DMS153 (cell line): Measurements from ENCODE around the gene HMOX2.

Experiments used
- DNase-seq: peaks from one replicate; lab custom pipeline; 2025; lab: John Stamatoyannopoulos, UW

The HMOX2 gene

GRCh38 chr16:4465977-4466779 lies 10.0 kb upstream of the HMOX2 start:
- DNase-seq = no peak

- DNase-seq = no peak
Observed at GRCh38 chr16:4467916-4468315, 8.3 kb upstream of the HMOX2 start.

DNA sequence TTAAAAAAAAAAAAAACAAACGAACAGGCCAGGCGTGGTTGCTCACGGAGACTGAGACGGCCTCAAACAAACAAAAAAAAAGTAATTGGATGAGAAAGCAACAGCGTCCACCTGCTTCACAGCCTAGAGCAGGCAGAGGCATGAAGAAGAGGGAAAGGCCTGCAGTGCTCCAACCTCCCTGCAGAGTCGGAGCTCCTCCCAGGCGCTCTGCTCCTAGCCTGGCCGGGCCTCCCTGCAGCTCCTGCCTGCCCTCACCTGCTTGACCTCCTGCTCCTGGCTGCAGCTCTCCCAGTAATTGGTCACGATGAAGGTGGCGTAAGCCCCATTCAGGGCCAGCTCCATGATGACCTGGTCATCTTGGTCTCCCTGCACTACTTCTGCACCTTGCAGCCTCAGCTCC lies 7.2 kb upstream of the HMOX2 start:
- no peak for DNase-seq

DNA sequence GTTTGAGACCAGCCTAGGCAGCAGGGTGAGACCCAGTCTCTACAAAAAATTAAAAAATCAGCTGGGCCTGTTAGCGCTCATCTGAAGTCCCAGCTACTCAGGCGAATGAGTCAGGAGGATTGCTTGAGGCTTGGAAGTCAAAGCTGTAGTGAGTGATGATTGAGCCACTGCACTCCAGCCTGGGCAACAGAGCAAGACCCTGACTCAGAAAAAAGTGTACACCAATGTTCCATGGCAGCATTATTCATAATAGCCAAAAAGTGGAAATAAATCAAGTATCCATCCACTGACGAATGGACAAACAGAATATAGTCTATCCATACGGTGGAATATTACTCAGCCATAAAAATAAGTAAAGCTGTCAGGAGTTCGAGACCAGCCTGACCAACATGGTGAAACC lies 4.3 kb upstream of the HMOX2 start:
- no peak for DNase-seq

DNA sequence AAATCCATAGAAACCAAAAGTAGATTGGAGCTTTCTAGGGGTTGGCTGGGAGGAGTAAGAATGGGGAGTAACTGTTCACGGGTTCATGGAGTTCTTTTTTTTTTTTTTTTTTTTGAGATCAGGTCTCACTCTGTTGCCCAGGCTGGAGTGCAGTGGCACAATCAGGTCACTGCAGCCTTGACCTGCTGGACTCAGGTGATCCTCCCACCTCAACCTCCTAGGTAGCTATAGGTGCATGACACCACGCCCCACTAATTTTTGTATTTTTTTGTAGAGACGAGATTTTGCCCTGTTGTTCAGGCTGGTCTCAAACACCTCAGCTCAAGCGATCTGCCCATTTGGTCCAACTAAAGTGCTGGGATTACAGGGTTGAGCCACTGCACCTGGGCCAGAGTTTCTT lies 3.3 kb upstream of the HMOX2 start:
- DNase-seq = no peak

- DNase-seq = peak; percentile 95
Observed at GRCh38 chr16:4474192-4474961, 1.8 kb upstream of the HMOX2 start, which contains the start of gene NMRAL1. TSS of gene NMRAL1 (minus strand) at chr16:4474625. CDS start at chr16:4474132, 493 bp downstream.

DNA sequence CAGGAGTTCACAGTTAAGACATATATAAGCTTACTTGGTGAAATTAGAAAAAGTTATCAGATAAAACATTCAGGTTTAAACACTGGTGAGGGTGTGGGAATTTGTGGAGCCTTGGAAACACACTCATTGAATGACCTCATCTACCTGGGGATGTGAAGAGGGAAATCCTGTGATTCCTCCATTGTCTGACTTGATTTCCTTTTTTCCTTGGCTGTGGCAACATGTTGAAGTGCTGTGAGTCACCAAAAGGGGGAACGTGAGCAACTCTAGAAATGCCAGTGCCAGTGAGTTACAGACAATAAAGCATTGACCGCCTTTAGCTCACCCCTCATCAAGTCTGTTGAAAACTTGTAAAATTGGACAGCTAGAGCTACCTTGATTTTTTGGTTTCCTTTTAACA lies 1.8 kb downstream of the HMOX2 start:
- DNase-seq = peak; percentile 36

DNA sequence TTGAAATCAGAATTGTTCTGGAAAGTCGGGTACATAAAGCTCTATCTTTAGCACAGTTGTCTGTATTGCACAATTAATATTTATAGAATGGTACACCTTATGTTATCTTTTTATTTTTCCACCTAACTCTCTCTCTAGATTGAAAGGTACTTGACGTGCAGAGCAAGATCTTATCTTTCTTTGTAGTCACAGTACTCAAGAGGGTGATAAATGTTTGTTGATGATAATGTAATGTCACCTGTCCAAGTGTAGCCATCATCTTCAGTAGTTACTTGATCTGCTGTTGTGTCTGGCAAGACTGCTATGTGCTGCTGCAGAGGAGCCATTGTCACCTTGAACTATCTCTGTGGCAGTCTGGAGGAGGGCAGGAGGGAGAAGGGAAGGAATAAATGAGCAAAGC lies 5.3 kb downstream of the HMOX2 start:
- DNase-seq = no peak

- DNase-seq = no peak
Observed at GRCh38 chr16:4481963-4482362, 5.8 kb downstream of the HMOX2 start.

GRCh38 chr16:4486126-4486893 lies 10.1 kb downstream of the HMOX2 start:
- no peak for DNase-seq

DNA sequence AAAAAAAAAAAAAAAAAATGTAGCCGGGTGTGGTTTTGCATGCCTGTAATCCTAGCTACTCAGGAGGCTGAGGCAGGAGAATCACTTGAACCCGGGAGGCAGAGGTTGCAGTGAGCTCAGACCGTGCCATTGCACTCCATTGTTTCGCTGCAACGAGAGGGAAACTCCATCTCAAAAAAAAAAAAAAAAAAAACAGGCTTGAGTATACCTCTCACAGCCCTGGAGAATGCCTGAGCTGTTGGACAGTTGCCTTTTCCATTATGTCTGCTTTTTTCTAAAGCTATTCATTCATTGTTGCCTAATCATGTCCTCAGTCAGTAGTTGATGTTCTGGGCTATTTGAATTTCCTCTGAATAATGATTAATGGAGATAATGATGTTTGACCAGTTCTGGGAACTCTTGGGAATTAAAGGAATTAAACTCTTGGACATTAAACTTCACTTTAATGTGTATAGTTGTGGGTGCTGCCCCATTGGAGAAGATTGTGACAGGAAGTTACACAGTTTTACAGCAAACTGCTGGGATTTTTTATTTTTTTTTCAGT lies 11.8 kb downstream of the HMOX2 start:
- DNase-seq = no peak

- no peak for DNase-seq
Observed at GRCh38 chr16:4488499-4488967, 12.3 kb downstream of the HMOX2 start.

GRCh38 chr16:4489030-4489429 lies 12.8 kb downstream of the HMOX2 start:
- DNase-seq = no peak

- DNase-seq = no peak
Observed at GRCh38 chr16:4491898-4492297, 15.7 kb downstream of the HMOX2 start.

DNA sequence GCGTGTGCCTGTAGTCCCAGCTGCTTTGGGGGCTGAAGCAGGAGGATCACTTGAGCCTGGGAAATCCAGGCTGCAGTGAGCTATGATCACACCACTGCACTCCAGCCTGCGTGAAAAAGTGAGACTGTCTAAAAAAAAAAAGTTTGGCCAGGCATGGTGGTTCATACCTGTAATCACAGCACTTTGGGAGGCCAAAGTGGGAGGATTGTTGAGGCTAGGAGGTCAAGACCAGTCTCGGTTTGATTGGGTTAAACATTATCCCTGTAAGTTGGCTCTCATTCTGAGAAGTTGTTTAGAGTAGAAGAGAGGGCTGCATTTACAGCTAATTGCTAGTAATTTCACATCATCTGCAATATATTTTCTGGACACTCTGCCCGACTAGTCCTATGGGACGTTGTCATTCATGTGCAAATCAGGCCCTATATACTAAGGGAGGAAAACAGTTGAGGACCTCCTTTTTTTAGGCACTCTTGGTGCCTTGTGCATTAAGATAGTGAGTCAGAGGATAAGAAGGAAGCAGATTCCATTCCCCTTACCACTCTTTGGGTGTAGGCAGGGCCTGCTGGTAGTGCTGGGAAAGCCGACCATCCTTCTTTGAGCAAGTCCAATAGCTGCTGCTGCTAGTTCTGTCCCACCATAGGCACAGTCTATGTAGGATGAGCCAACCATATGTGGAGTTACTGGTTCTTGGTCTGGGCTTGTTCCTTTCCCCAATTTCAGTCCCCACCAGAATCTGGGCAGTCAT lies 18.7 kb downstream of the HMOX2 start:
- DNase-seq = no peak

- no peak for DNase-seq
Observed at GRCh38 chr16:4495766-4496165, 19.6 kb downstream of the HMOX2 start.

DNA sequence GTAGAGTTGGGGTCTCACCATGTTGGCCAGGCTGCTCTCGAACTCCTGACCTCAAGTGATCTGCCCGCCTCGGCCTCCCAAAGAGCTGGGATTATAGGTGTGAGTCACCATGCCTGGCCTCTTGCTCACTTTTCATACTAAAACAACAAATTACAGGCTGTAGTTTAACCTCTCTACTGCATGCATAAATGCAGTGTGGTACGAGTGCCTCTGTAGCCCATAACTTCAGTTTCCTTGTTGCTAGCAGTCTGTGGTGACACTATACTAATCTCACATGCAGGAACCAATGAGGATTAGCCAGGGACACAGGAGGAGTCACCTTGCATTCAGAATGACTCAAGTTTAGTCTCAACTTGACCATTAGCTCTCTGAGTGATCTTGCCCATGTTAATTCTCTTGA lies 20.1 kb downstream of the HMOX2 start:
- DNase-seq = no peak

- DNase-seq = no peak
Observed at GRCh38 chr16:4498546-4499195, 22.5 kb downstream of the HMOX2 start.

GRCh38 chr16:4499196-4499555 lies 23.0 kb downstream of the HMOX2 start:
- no peak for DNase-seq

GRCh38 chr16:4500272-4500671 lies 24.1 kb downstream of the HMOX2 start:
- no peak for DNase-seq

DNA sequence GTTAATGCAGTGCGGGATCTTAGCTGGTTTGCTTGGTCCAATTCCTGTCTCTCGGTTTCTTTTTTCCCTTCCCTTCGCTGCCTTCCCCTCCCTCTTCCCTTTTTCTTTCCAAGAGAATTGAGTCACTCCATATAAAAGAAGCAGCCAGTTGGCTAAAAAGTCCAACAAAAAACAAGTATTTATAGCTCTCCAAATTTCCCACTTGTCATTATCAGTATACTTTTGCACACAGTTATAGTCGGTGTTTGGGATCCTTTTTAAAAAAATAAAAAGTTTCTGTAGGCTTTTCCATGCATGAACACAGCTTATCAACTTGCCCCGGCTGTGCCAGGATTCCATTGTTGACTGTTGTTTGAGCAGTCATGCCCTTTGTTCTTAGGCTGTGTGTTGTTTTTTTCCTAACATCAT lies 24.9 kb downstream of the HMOX2 start:
- DNase-seq = no peak
